ES-I3 (cell line): ENCODE results near the gene CARD9.

Experiments
- H3K36me3 ChIP-seq: 2 replicates; pipeline ENCODE4 v1.6.1; 2013; ENCODE audit warnings: mild to moderate bottlenecking, low read length, control low read depth, moderate library complexity; ENCODE audit not compliant: insufficient read depth
- H3K4me1 ChIP-seq: 2 replicates; pipeline ENCODE4 v1.6.1; 2013; ENCODE audit warnings: mild to moderate bottlenecking, control low read depth, low read length; ENCODE audit not compliant: insufficient read depth
- H3K9ac ChIP-seq: 2 replicates; pipeline ENCODE4 v1.6.1; 2013; ENCODE audit warnings: low read depth, mild to moderate bottlenecking, low read length, moderate library complexity
- H3K9me3 ChIP-seq: 2 replicates; pipeline ENCODE4 v1.6.1; 2013; ENCODE audit warnings: mild to moderate bottlenecking, low read length, moderate library complexity; ENCODE audit not compliant: control insufficient read depth, insufficient read depth

CARD9 gene

GRCh38 chr9:136367296-136368145 lies 5.9 kb downstream of the CARD9 start:
- Histone ChIP-seq H3K4me1 (peaks cover 4% of the 10 kb centered on the region; the same call in 1 of the 2 replicates), H3K9ac (no peak overlapping the region), H3K36me3 (no peaks in the 10 kb centered on the region), H3K9me3 (no peaks in the 10 kb centered on the region)

GRCh38 chr9:136366826-136367225 lies 6.6 kb downstream of the CARD9 start:
- peaks cover 4% of the 10 kb centered on the region; the same call in 1 of the 2 replicates for H3K4me1 ChIP-seq
- H3K9ac ChIP-seq, result no peak overlapping the region
- H3K9me3 ChIP-seq, result no peaks in the 10 kb centered on the region
- no peaks in the 10 kb centered on the region for H3K36me3 ChIP-seq

GRCh38 chr9:136365775-136366222 lies 7.7 kb downstream of the CARD9 start:
- Histone ChIP-seq H3K36me3 (no peaks in the 10 kb centered on the region), H3K4me1 (peaks cover 4% of the 10 kb centered on the region; the same call in 1 of the 2 replicates), H3K9ac (no peak overlapping the region), H3K9me3 (no peaks in the 10 kb centered on the region)

- H3K4me1 ChIP-seq, result peaks cover 4% of the 10 kb centered on the region; the same call in 1 of the 2 replicates
- H3K36me3 ChIP-seq, result no peaks in the 10 kb centered on the region
- H3K9ac ChIP-seq, result peak overlapping the region; percentile 85; the same call in 1 of the 2 replicates
Measured at GRCh38 chr9:136364942-136365774, 8.3 kb downstream of the CARD9 start.

GRCh38 chr9:136363949-136364748 lies 9.3 kb downstream of the CARD9 start:
- H3K9me3 ChIP-seq, result no peaks in the 10 kb centered on the region
- H3K4me1 ChIP-seq, result peaks cover 4% of the 10 kb centered on the region; the same call in 1 of the 2 replicates
- H3K36me3 ChIP-seq, result no peaks in the 10 kb centered on the region
- peak overlapping the region; percentile 85; the same call in 1 of the 2 replicates for H3K9ac ChIP-seq

More at GRCh38 chr9:136364942-136365774, 8.3 kb downstream of the CARD9 start:
- no peaks in the 10 kb centered on the region for H3K9me3 ChIP-seq

- no peaks in the 10 kb centered on the region for H3K36me3 ChIP-seq
- H3K4me1 ChIP-seq, result peaks cover 4% of the 10 kb centered on the region; the same call in 1 of the 2 replicates
- peak within 1 kb of the TSS; percentile 85 for H3K9ac ChIP-seq
- H3K9me3 ChIP-seq, result no peaks in the 10 kb centered on the region
Measured at GRCh38 chr9:136363106-136363948, 10.1 kb downstream of the CARD9 start, which contains the start of gene DNLZ. DNLZ (minus strand) TSS chr9:136363744; CDS start chr9:136363714, 30 bp downstream.

GRCh38 chr9:136362450-136362784 lies 11.1 kb downstream of the CARD9 start:
- no peaks in the 10 kb centered on the region for H3K9me3 ChIP-seq
- no peak overlapping the region for H3K9ac ChIP-seq
- peaks cover 4% of the 10 kb centered on the region; the same call in 1 of the 2 replicates for H3K4me1 ChIP-seq
- no peaks in the 10 kb centered on the region for H3K36me3 ChIP-seq

- Histone ChIP-seq H3K9ac (no peak overlapping the region), H3K36me3 (no peaks in the 10 kb centered on the region), H3K4me1 (peaks cover 4% of the 10 kb centered on the region; the same call in 1 of the 2 replicates), H3K9me3 (no peaks in the 10 kb centered on the region)
Measured at GRCh38 chr9:136361754-136362449, 11.6 kb downstream of the CARD9 start.

GRCh38 chr9:136361047-136361753 lies 12.3 kb downstream of the CARD9 start:
- no peaks in the 10 kb centered on the region for H3K9me3 ChIP-seq
- H3K9ac ChIP-seq, result no peak overlapping the region
- H3K4me1 ChIP-seq, result peaks cover 4% of the 10 kb centered on the region; the same call in 1 of the 2 replicates
- no peaks in the 10 kb centered on the region; the same call in 1 of the 2 replicates for H3K36me3 ChIP-seq

GRCh38 chr9:136359774-136360718 lies 13.4 kb downstream of the CARD9 start:
- Histone ChIP-seq H3K4me1 (peaks cover 4% of the 10 kb centered on the region; the same call in 1 of the 2 replicates), H3K9ac (no peak overlapping the region), H3K36me3 (no peaks in the 10 kb centered on the region; the same call in 1 of the 2 replicates), H3K9me3 (no peaks in the 10 kb centered on the region)

GRCh38 chr9:136358888-136359287 lies 14.6 kb downstream of the CARD9 start:
- no peaks in the 10 kb centered on the region; the same call in 1 of the 2 replicates for H3K36me3 ChIP-seq
- H3K9me3 ChIP-seq, result no peaks in the 10 kb centered on the region
- H3K9ac ChIP-seq, result no peak overlapping the region
- H3K4me1 ChIP-seq, result peaks cover 4% of the 10 kb centered on the region; the same call in 1 of the 2 replicates
